ENCODE data around the gene LRWD1. TPM values are rescaled to one million over a fixed set of nuclear protein-coding genes. Genes with fewer than 3 reads are reported as not detected.

Gene LRWD1
- total RNA-seq, 1 experiment from 2014 or later = 39.6 TPM

DNA sequence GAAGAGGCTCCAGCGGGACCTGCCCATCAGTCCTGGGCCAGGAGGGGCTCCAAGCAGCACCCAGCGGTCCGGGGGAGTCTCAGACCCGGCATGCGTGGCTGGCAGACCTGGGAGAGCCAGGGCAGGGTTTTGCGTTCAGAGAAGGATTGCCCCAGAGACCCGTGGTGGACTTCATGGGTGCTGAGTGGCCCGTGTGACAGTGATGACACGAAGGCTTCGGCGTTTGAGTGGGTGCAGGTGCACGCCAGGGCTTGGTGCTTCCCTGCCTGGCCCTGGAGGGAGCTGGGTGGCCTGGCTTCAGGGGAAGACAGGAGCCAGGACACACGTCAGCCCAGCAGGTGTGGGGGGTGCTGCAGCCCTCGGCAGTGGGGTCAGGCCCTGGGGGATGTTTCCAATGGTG lies 17.5 kb upstream of the LRWD1 start (continued):
- TF ChIP-seq, protein P1, sequence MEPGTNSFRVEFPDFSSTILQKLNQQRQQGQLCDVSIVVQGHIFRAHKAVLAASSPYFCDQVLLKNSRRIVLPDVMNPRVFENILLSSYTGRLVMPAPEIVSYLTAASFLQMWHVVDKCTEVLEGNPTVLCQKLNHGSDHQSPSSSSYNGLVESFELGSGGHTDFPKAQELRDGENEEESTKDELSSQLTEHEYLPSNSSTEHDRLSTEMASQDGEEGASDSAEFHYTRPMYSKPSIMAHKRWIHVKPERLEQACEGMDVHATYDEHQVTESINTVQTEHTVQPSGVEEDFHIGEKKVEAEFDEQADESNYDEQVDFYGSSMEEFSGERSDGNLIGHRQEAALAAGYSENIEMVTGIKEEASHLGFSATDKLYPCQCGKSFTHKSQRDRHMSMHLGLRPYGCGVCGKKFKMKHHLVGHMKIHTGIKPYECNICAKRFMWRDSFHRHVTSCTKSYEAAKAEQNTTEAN (CRISPR knock-in tag; IDR thresholded peaks at IDR 0.05) = no peak
- TF ChIP-seq, protein P2, sequence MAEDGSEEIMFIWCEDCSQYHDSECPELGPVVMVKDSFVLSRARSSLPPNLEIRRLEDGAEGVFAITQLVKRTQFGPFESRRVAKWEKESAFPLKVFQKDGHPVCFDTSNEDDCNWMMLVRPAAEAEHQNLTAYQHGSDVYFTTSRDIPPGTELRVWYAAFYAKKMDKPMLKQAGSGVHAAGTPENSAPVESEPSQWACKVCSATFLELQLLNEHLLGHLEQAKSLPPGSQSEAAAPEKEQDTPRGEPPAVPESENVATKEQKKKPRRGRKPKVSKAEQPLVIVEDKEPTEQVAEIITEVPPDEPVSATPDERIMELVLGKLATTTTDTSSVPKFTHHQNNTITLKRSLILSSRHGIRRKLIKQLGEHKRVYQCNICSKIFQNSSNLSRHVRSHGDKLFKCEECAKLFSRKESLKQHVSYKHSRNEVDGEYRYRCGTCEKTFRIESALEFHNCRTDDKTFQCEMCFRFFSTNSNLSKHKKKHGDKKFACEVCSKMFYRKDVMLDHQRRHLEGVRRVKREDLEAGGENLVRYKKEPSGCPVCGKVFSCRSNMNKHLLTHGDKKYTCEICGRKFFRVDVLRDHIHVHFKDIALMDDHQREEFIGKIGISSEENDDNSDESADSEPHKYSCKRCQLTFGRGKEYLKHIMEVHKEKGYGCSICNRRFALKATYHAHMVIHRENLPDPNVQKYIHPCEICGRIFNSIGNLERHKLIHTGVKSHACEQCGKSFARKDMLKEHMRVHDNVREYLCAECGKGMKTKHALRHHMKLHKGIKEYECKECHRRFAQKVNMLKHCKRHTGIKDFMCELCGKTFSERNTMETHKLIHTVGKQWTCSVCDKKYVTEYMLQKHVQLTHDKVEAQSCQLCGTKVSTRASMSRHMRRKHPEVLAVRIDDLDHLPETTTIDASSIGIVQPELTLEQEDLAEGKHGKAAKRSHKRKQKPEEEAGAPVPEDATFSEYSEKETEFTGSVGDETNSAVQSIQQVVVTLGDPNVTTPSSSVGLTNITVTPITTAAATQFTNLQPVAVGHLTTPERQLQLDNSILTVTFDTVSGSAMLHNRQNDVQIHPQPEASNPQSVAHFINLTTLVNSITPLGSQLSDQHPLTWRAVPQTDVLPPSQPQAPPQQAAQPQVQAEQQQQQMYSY (CRISPR knock-in tag; IDR thresholded peaks at IDR 0.05) = no peak
- TF ChIP-seq FOXK1 (CRISPR knock-in tag; IDR thresholded peaks at IDR 0.05) = no peak
- TF ChIP-seq AFF4 (CRISPR knock-in tag; IDR thresholded peaks at IDR 0.05; ENCODE audit: borderline replicate concordance) = no peak
- TF ChIP-seq CDX4 (CRISPR knock-in tag; IDR thresholded peaks at IDR 0.05; ENCODE audit: borderline replicate concordance) = no peak
- no peak for TF ChIP-seq TCF7 (CRISPR knock-in tag; IDR thresholded peaks at IDR 0.05; ENCODE audit: low read depth)
- TF ChIP-seq, protein P3, sequence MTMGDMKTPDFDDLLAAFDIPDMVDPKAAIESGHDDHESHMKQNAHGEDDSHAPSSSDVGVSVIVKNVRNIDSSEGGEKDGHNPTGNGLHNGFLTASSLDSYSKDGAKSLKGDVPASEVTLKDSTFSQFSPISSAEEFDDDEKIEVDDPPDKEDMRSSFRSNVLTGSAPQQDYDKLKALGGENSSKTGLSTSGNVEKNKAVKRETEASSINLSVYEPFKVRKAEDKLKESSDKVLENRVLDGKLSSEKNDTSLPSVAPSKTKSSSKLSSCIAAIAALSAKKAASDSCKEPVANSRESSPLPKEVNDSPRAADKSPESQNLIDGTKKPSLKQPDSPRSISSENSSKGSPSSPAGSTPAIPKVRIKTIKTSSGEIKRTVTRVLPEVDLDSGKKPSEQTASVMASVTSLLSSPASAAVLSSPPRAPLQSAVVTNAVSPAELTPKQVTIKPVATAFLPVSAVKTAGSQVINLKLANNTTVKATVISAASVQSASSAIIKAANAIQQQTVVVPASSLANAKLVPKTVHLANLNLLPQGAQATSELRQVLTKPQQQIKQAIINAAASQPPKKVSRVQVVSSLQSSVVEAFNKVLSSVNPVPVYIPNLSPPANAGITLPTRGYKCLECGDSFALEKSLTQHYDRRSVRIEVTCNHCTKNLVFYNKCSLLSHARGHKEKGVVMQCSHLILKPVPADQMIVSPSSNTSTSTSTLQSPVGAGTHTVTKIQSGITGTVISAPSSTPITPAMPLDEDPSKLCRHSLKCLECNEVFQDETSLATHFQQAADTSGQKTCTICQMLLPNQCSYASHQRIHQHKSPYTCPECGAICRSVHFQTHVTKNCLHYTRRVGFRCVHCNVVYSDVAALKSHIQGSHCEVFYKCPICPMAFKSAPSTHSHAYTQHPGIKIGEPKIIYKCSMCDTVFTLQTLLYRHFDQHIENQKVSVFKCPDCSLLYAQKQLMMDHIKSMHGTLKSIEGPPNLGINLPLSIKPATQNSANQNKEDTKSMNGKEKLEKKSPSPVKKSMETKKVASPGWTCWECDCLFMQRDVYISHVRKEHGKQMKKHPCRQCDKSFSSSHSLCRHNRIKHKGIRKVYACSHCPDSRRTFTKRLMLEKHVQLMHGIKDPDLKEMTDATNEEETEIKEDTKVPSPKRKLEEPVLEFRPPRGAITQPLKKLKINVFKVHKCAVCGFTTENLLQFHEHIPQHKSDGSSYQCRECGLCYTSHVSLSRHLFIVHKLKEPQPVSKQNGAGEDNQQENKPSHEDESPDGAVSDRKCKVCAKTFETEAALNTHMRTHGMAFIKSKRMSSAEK (CRISPR knock-in tag; IDR thresholded peaks at IDR 0.05; ENCODE audit: borderline replicate concordance) = no peak
- no peak for TF ChIP-seq CBFB (CRISPR knock-in tag; IDR thresholded peaks at IDR 0.05; ENCODE audit: low read depth)
- TF ChIP-seq CREM (CRISPR knock-in tag; IDR thresholded peaks at IDR 0.05) = no peak
- TF ChIP-seq NFE2L1 (CRISPR knock-in tag; IDR thresholded peaks at IDR 0.05) = no peak
- no peak for TF ChIP-seq NR2C2 (CRISPR knock-in tag; IDR thresholded peaks at IDR 0.05)
- TF ChIP-seq GRHL2 (CRISPR knock-in tag; IDR thresholded peaks at IDR 0.05; ENCODE audit: insufficient replicate concordance, severe bottlenecking) = no peak
- TF ChIP-seq E2F4 (CRISPR knock-in tag; IDR thresholded peaks at IDR 0.05; ENCODE audit: borderline replicate concordance, low read depth) = no peak

All from WTC11 (cell line).